MV-4-11 (cell line): ENCODE data around the gene TMC5.
A peak's percentile ranks its signal among the peaks of the same experiment; 100 is the strongest.
"Not testable (repeated sequence)": the region's sequence is repeated elsewhere in the genome, so short reads cannot be mapped to it uniquely, and the experiment has no call there.

Experiments used
- DNase-seq: peaks from one replicate; lab custom pipeline; 2025; lab: John Stamatoyannopoulos, UW

The TMC5 gene

DNA sequence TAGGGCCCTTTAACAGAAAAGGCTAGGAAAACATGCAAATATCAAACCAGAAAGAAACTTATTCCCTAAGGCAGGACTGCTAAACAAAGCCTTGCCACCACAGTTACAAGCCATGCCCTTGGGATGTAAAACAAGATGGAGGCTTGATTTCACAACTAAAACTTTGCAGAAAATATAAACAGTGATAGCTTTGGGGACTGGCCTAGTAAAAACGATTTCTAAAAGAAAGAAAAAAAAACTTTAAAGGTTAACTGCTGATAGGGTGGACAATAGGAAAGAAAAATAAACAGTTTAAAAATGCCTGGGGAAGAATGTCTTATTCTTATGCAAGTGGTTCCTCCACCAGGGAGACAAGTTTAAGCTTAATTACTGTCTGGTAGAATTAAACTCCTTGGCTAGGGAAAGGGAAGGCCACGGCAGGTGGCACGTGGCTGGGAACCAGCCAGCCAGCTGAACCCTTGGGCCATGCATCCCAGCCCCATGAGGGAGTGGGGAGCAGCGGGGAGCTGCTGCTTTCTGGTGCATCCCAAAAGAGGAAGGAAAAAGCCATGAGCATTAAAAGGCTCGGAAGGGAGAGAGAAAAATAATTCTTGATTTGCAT is 10.7 kb upstream of the TMC5 start:
- no peak for DNase-seq

GRCh38 chr16:19410435-19411171 is 7.1 kb upstream of the TMC5 start:
- no peak for DNase-seq

GRCh38 chr16:19411298-19411697 is 6.4 kb upstream of the TMC5 start:
- DNase-seq = no peak

DNA sequence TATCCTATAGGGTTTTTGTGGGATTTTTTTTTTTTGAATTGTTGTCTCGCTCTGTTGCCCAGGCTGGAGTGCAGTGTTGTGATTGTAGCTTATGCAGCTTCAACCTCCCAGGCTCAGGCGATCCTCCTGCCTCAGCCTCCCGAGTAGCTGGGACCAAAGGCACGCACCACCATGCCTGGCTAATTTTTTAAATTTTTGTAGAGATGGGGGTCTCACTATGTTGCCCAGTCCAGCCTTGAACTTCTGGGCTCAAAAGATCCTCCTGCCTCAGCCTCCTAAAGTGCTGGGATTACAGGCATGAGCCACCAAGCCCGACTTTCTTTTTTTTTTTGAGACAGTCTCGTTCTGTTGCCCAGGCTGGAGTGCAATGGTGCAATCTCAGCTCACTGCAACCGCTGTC is 5.6 kb upstream of the TMC5 start:
- DNase-seq = not testable (repeated sequence)

DNA sequence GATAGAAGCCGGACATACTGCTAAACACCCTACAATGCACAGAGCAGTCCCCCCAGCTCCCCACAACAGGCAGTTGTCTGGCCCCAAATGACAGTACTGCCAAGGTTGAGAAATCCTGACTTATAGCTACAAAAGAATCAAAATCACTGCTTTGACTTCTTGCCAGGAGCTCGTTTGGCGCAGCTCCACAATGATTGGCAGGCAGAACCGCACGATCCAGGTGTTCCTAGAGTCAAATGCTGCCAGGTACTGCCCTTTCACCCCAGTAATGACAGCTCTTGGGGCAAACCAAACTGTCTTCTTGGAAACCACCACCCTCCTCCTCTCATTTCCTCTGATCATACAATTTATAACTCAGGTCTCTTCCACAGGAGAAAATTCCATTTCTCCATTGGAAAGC is 2.2 kb upstream of the TMC5 start:
- no peak for DNase-seq

DNA sequence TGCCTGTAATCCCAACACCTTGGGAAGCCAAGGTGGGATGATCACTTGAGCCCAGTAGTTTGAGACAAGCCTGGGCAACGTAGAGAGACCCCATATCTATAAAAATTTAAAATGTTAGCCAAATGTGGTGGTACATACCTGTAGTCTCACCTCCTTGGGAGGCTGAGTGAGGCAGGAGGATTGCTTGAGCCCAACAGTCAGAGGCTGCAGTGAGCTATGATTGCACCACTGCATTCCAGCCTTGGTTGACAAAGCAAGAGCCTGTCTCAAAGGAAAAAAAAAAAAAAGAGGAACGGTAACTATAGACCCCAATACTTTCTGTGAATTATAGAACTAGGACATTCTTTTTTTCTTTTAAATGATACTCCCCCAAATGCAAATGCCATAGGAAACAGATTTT is 1.8 kb upstream of the TMC5 start:
- DNase-seq = no peak

- no peak for DNase-seq
Measured at GRCh38 chr16:19418200-19418599, 517 bp downstream of the TMC5 start.

DNA sequence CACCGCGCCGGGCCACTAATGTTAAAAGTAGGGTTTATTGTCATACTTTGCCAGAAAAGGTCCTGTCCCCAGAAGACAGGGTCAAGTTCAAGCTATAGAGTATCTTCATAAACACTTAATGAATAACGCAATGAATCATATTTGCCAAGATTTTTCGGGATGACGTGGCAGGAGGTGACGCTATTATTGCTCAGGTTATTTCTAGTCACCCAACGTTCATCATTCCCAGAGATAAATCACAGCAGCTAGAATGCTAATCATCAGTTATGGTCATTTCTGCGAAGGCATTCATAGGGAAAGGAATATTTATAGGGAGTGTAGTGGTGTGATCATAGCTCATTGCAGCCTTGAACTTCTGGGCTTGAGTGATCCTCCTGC is 2.0 kb downstream of the TMC5 start:
- no peak for DNase-seq

DNA sequence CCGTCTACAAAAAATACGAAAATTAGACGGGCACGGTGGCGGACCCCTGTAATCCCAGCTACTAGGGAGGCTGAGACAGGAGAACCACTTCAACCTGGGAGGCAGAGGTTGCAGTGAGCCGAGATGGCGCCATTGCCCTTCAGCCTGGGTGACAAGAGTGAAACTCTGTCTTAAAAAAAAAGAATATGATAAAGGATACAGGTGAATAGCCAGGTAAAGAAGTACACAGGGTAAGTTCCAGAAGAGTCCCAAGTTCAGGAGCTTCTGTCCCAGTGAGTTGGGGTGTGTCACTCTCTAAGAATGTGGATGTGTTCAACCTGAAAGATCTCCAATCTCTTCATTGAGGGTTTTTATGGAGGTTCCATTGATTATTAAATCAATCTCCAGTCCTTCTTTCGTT is 6.8 kb downstream of the TMC5 start:
- no peak for DNase-seq

DNA sequence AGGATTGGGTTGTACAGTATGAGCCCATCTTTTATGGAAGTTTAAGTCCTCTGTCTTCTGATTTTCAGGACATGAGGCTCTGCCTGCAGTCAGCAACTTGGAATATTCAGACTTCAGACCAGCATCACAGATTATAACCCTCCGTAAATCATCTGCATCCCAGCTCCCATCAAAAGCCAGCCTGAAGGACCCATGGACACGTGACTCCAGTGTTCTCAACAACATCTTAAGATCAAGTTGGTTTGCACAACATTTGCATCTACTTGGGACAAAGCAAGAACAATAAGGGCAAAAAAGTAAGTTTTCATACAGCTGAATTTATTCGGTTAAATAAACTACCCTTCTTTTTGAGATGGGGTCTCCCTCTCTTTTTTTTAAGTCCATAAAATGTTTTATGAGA is 12.7 kb downstream of the TMC5 start:
- DNase-seq = no peak

DNA sequence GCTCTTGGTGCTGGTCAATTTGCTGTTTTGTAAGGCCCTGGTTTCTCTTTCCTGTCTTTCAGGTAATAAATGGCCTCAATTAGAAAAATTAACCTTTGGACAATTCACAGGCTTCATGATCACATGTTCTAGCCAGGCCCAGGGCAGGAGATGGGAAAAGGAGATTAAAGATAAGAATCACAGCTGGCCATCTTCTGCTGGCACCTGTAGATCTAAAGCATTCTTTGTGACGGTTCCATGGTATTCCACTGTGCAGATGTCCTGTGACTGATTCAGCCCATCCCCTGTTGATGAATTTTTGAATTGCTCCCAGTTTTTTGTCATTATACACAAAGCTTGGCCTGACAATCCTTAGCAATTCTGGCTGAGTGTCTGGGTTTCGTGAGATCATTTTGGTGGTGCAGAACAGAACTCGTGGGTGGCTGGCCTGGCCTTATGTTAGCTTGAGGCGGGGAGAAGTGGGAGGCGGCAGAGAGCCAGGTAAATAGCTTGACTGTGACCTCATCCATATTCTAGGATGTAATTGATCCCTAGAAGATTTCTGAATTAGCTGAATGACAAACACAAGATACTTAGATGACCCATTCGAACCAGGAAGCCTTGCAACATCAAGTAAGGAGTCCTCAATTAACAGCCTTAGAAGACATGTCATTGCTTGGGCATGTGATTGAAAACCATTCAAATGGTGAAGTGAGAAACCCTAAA is 14.1 kb downstream of the TMC5 start:
- DNase-seq = no peak

DNA sequence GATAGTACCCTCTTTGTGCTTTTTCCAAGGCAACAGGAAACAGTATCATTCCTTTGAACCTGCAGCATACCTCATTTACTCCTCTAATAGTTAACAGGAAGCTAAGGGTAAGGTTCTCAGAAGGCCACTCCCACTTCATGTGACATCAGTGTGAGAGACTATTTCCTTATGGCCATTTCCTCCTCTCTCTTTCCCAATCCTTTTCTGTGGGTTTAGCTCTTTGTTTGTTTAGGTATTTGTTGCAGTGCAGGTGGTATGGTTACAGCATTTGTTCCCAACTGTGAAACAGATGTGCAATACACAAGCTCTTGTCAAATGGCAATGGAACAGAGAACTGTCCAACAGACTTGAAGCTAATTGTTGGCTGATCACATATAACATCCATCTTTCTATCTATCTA is 14.7 kb downstream of the TMC5 start:
- DNase-seq = peak; percentile 68

DNA sequence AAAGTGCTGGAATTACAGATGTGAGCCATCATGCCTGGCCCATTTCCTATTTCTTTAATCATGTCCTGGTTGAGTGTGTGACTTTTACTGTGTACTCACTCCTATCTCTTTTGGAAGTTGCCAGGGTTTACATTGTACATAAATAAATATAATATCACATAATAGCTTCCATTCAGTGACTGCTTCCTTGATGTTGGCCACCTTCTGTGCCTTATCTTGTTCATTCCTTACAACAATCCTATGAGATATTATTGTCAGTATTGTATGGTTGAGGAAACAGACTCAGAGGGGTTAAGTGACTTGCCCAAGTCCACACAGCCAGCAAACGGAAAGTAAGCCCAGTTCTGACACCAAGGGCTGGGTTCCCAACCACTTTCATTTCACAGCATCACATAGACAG is 16.9 kb downstream of the TMC5 start:
- DNase-seq = no peak

GRCh38 chr16:19436540-19436939 is 18.9 kb downstream of the TMC5 start:
- no peak for DNase-seq

GRCh38 chr16:19437280-19437679 is 19.6 kb downstream of the TMC5 start:
- no peak for DNase-seq

GRCh38 chr16:19438739-19439138 is 21.1 kb downstream of the TMC5 start:
- DNase-seq = no peak

DNA sequence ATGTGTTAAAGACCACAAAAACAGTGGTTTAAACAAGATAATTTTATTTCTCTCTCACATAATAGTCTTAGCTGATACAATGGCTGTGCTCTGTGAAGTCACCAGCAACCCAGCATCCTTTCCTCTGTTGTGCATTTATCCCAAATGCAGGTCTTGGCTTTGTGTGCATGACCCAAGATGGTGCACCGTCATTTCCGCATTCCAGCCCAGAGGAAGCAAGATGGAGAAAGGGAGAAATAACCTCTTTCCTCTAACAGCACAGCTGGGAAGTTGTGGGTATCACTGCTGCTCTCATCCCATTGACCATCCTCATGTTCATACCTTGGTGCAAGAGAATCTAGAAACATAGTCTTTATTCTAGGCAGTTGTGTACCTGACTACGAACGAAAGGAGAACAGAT is 21.8 kb downstream of the TMC5 start:
- DNase-seq = no peak

DNA sequence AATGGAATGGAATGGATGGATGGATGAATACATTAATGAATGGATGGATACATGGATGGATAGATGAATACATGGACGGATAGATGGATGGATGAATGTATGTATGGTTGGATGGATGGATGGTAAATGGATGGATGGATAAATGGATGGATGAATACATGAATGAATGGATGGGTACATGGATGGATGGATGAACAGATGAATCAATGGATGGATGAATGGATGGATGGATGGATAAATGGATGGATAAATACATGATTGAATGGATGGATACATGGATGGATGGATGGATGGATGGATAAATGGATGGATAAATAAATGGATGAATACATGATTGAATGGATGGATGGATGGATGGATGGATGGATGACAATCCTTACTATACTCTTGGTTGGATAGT is 26.0 kb downstream of the TMC5 start:
- DNase-seq = no peak

DNA sequence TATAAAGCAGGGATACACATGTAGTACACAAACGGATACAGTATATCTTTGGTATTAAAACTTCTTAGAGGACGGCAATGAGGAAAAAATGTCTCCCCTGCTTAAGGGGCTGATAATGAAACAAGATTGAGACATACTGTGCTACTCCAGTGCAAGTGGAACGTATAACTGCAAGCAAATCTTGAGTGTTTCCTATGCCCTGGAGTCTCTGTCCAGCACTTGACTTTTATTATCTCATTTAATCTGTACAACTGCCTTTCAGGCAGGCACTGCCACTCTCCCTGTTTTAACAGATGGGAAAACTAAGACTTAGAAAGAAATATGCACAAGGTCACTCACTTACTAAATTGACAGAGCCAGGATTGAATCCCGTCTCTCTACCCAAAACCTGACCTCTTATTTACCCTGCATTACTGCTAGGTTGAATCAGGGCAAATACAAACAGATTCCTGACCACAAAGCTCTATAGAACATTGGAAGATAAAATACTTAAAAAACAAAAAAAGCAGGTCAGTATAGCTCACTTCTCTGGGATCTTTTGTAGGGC is 28.7 kb downstream of the TMC5 start:
- no peak for DNase-seq

DNA sequence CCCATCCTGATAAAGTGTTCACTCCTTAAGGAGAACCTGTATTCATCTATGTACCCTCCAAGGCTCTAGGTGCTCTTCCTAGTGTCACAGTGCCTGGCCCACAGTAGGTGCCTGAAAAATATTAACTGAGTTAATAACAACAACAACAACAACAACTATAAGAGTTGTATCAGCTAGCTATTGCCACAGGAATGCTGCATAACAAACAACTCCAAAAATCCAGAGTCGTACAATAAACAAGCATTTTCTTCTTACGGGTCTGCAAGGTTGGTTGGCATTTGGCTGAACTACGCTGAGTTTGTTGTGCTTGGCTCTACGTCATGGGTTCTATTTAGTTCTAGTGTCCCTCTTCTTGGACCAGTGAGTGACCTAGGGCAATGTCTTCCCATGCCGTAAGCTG is 29.2 kb downstream of the TMC5 start:
- no peak for DNase-seq

- DNase-seq = no peak
Measured at GRCh38 chr16:19450186-19450585, 32.5 kb downstream of the TMC5 start.

DNA sequence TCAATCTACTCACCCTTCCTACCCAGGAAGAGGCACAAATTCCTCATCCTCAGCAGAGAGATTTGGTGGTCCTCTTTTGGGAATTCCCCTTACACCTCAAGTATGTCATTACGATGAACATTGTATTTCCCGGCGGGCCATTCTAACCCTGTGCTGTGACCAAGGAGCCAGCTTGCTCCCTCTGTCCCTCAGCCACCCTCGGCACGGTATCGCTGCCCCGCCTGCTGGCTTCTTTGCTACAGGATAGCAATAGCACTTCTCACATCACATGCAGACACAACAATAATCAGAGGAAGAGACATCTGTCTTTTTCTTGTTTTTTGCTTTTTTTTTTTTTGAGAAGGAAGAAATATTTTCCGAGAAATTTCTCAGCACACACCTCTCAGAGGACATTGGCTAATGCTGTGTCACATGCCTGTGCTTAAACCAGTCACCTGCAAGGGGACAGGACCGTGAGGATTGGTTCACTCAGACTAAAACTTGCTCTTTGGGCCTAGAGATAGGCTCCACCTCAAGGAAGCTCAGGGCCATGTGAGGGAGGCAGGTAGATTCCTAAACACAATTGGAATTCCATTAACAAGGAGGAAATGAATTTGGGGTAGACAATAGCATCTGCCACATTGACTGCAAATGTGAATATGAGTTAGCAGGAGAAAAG is 41.2 kb downstream of the TMC5 start:
- no peak for DNase-seq

DNA sequence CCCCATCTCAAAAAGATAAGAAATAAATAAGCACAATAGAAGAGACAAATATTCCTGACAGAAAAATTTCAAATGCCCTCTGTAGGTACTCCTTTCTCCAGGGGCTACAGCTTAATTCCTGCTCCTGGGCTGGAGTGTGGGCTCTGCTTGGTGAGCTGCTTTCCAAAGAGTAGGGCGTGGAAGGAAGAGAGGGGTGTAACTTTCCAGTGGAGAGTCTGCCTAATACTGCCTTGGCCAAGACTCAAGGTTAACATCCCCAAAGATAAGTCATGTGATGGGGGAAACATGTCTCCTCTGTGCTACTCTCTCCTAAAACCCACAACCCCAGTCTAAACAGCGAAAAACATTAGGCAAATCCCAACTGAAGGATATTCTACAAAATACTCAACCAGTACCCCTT is 42.7 kb downstream of the TMC5 start:
- no peak for DNase-seq
